PC-3 (cell line): ENCODE measurements around the gene BTNL3. TPM values are rescaled to one million over a fixed set of nuclear protein-coding genes. Genes with fewer than 3 reads are reported as not detected.

Experiments used
- ATAC-seq: fragments of 200-7000 bp; cut with Tn5 transposase; 2 replicates; pipeline ENCODE4 v1.9.1; 2020; ENCODE audit warnings: mild to moderate bottlenecking, moderate library complexity
- BruUV-seq: library from RNA; stranded (reverse); fragments of 400-500 nt; replicated peaks from 2 replicates; lab custom pipeline; 2021; lab: Mats Ljungman, UMichigan
- CTCF ChIA-PET: fragments of 300-600 bp; sonication (Branson Sonifier 250); formaldehyde crosslinking; loops from one replicate; lab custom pipeline; 2022; ENCODE audit warnings: antibody characterized with exemption; lab: Charles Lee
- POLR2A ChIA-PET: fragments of 300-600 bp; sonication (Branson Sonifier 250); formaldehyde crosslinking; loops from one replicate; lab custom pipeline; 2022; ENCODE audit warnings: antibody characterized with exemption; ENCODE audit not compliant: unreplicated experiment; lab: Charles Lee
- DNase-seq: peaks from one replicate; pipeline ENCODE4 v3.0.0-alpha.2; 2015
- H2AFZ ChIP-seq: fragments of 300-600 bp; sonication (generic); 2 replicates; pipeline ENCODE4 v1.6.0; 2016; ENCODE audit warnings: antibody characterized with exemption, low read length
- H3F3A ChIP-seq: fragments of 300-600 bp; sonication (generic); one replicate; pipeline ENCODE4 v1.6.0; 2017; ENCODE audit warnings: antibody characterized with exemption, low read length, control low read depth, mild to moderate bottlenecking; ENCODE audit not compliant: unreplicated experiment
- H3K27ac ChIP-seq: fragments of 300-600 bp; sonication (generic); 2 replicates; pipeline ENCODE4 v1.5.1; 2016; ENCODE audit warnings: mild to moderate bottlenecking, low read length
- H3K27me3 ChIP-seq: fragments of 300-600 bp; sonication (generic); 2 replicates; pipeline ENCODE4 v1.6.1; 2016; ENCODE audit warnings: low read length, mixed read lengths
- H3K36me3 ChIP-seq: fragments of 300-600 bp; sonication (generic); 2 replicates; pipeline ENCODE4 v1.6.1; 2016; ENCODE audit warnings: low read depth, mixed run types, low read length, mixed read lengths
- H3K4me1 ChIP-seq: fragments of 300-600 bp; sonication (generic); 2 replicates; pipeline ENCODE4 v1.5.1; 2016; ENCODE audit warnings: low read length; ENCODE audit not compliant: insufficient read depth
- H3K4me2 ChIP-seq: fragments of 300-600 bp; sonication (generic); 2 replicates; pipeline ENCODE4 v1.6.0; 2016; ENCODE audit warnings: low read length
- H3K4me3 ChIP-seq: fragments of 300-600 bp; sonication (generic); 2 replicates; pipeline ENCODE4 v1.5.1; 2016; ENCODE audit warnings: mild to moderate bottlenecking, low read length, mixed read lengths
- H3K79me2 ChIP-seq: fragments of 300-600 bp; sonication (generic); 2 replicates; pipeline ENCODE4 v1.6.1; 2017; ENCODE audit warnings: low read length, mixed read lengths
- H3K9ac ChIP-seq: fragments of 300-600 bp; sonication (generic); 2 replicates; pipeline ENCODE4 v1.6.0; 2016; ENCODE audit warnings: mild to moderate bottlenecking, low read length
- H3K9me2 ChIP-seq: fragments of 300-600 bp; sonication (generic); replicated peaks from 2 replicates; pipeline ENCODE4 v1.6.1; 2016; ENCODE audit warnings: mixed run types, low read length, mixed read lengths
- H3K9me3 ChIP-seq: fragments of 300-600 bp; sonication (generic); 2 replicates; pipeline ENCODE4 v1.6.1; 2016; ENCODE audit warnings: low read length, mixed read lengths
- H4K20me1 ChIP-seq: fragments of 300-600 bp; sonication (generic); 2 replicates; pipeline ENCODE4 v1.6.1; 2016; ENCODE audit warnings: low read length, mixed read lengths
- EZH2 ChIP-seq: fragments of 300-600 bp; sonication (generic); IDR thresholded peaks from one replicate; pipeline ENCODE4 v1.6.1; 2017; ENCODE audit warnings: antibody characterized with exemption, mild to moderate bottlenecking, low read length; ENCODE audit not compliant: unreplicated experiment
- EZH2phosphoT487 ChIP-seq: fragments of 300-600 bp; sonication (generic); IDR thresholded peaks from 2 replicates; pipeline ENCODE4 v1.6.1; 2018; ENCODE audit warnings: mild to moderate bottlenecking, antibody characterized with exemption, low read length, borderline replicate concordance
- intact Hi-C: fragments of 100-400 bp; cut with micrococcal nuclease; formaldehyde crosslinking; loops from 2 replicates; pipeline ENCODE4 v1.9.0; 2023
- total RNA-seq: library from RNA; depleted of rRNA; stranded (reverse); fragments of >200 nt; gene quantifications from 2 replicates; pipeline ENCODE4 v1.2.3, GENCODE V29; 2014
- TF ChIP-seq, protein P1 (sequence below): fragments of 300-600 bp; sonication (generic); conservative IDR thresholded peaks from 2 replicates; pipeline ENCODE4 v1.5.1; 2017; ENCODE audit warnings: antibody characterized with exemption, low read depth, mild to moderate bottlenecking, low read length

BTNL3 gene
- total RNA-seq, 1 experiment from 2014 or later: not detected

- no peak overlapping the region for H3K27ac ChIP-seq
- no peaks in the 10 kb centered on the region for H3K9me3 ChIP-seq
- ATAC-seq: no peak
- no peak overlapping the region for H2AFZ ChIP-seq
- no peaks in the 10 kb centered on the region for H4K20me1 ChIP-seq
- intact Hi-C loops: no loop called here
- H3K4me3 ChIP-seq: no peak overlapping the region
- H3K9ac ChIP-seq: no peak overlapping the region
- no TSS peak for BruUV-seq
- H3K4me1 ChIP-seq: no peaks in the 10 kb centered on the region
- H3K4me2 ChIP-seq: no peak overlapping the region
- H3K27me3 ChIP-seq: peaks cover 22% of the 10 kb centered on the region
- no peaks in the 10 kb centered on the region for H3K36me3 ChIP-seq
- ChIA-PET CTCF (no interaction called here), POLR2A (no interaction called here)
- no peak for DNase-seq
- H3K79me2 ChIP-seq: no peaks in the 10 kb centered on the region
- H3F3A ChIP-seq: no peaks in the 10 kb centered on the region
- H3K9me2 ChIP-seq: no peaks in the 10 kb centered on the region
- no peak for TF ChIP-seq EZH2phosphoT487
- TF ChIP-seq, protein P1, sequence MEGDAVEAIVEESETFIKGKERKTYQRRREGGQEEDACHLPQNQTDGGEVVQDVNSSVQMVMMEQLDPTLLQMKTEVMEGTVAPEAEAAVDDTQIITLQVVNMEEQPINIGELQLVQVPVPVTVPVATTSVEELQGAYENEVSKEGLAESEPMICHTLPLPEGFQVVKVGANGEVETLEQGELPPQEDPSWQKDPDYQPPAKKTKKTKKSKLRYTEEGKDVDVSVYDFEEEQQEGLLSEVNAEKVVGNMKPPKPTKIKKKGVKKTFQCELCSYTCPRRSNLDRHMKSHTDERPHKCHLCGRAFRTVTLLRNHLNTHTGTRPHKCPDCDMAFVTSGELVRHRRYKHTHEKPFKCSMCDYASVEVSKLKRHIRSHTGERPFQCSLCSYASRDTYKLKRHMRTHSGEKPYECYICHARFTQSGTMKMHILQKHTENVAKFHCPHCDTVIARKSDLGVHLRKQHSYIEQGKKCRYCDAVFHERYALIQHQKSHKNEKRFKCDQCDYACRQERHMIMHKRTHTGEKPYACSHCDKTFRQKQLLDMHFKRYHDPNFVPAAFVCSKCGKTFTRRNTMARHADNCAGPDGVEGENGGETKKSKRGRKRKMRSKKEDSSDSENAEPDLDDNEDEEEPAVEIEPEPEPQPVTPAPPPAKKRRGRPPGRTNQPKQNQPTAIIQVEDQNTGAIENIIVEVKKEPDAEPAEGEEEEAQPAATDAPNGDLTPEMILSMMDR: no peak
- no peak for TF ChIP-seq EZH2
These were observed 48.2 kb downstream of the BTNL3 start for GRCh38 chr5:181036816-181037364.

- no peak for TF ChIP-seq EZH2phosphoT487
- TF ChIP-seq, protein P1: no peak
- TF ChIP-seq EZH2: no peak
- H3K36me3 ChIP-seq: no peaks in the 10 kb centered on the region
- no TSS peak for BruUV-seq
- ChIA-PET POLR2A (no interaction called here), CTCF (no interaction called here)
- no peak overlapping the region for H2AFZ ChIP-seq
- H3K4me2 ChIP-seq: no peak overlapping the region
- H3K27ac ChIP-seq: no peak overlapping the region
- no peaks in the 10 kb centered on the region for H3F3A ChIP-seq
- ATAC-seq (no peak; the same call in 1 of the 2 replicates), DNase-seq (no peak)
- H3K4me1 ChIP-seq: no peaks in the 10 kb centered on the region
- no peaks in the 10 kb centered on the region for H3K79me2 ChIP-seq
- H3K9me3 ChIP-seq: no peaks in the 10 kb centered on the region
- peaks cover 27% of the 10 kb centered on the region for H3K27me3 ChIP-seq
- H4K20me1 ChIP-seq: no peaks in the 10 kb centered on the region
- H3K9ac ChIP-seq: no peak overlapping the region
- intact Hi-C loops: no loop called here
- no peaks in the 10 kb centered on the region for H3K9me2 ChIP-seq
- H3K4me3 ChIP-seq: no peak overlapping the region
These were observed 48.8 kb downstream of the BTNL3 start for GRCh38 chr5:181037365-181037861.

DNA sequence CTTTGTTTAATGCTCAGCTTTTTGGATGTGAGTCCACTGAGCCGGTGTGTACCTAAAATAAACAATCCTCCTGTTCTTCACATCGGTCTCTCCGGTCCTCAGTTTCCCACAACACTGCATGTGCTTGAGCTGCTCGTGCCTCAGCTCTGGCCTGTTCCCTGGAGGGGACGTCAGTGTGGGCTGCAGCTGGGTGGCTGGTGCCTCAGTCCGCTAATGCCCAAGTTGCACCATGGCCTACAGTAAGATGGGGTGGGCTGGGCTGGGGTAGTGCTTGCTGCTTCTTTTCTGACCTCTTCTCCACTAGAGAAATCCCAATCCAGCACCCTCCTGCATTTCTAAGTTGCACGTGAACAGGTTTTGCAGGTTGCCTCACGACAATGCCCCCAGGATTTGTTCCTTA lies 50.8 kb downstream of the BTNL3 start:
- H3K4me2 ChIP-seq: no peak overlapping the region
- no peak overlapping the region for H3K9ac ChIP-seq
- no peak overlapping the region for H3K27ac ChIP-seq
- no peaks in the 10 kb centered on the region for H3K79me2 ChIP-seq
- H3K27me3 ChIP-seq: peaks cover 31% of the 10 kb centered on the region
- ChIA-PET POLR2A (no interaction called here), CTCF (no interaction called here)
- BruUV-seq: no TSS peak
- TF ChIP-seq EZH2phosphoT487 (no peak), EZH2 (no peak)
- TF ChIP-seq, protein P1: no peak
- H3K36me3 ChIP-seq: no peaks in the 10 kb centered on the region
- H2AFZ ChIP-seq: no peak overlapping the region
- H3K4me3 ChIP-seq: no peak overlapping the region
- no peak for ATAC-seq
- no peak for DNase-seq
- intact Hi-C loops: no loop called here
- no peaks in the 10 kb centered on the region for H3F3A ChIP-seq
- H3K9me3 ChIP-seq: no peaks in the 10 kb centered on the region
- H3K4me1 ChIP-seq: no peaks in the 10 kb centered on the region
- H4K20me1 ChIP-seq: no peaks in the 10 kb centered on the region
- no peaks in the 10 kb centered on the region for H3K9me2 ChIP-seq
